ENCODE data around the gene ACP2.

ACP2 gene

DNA sequence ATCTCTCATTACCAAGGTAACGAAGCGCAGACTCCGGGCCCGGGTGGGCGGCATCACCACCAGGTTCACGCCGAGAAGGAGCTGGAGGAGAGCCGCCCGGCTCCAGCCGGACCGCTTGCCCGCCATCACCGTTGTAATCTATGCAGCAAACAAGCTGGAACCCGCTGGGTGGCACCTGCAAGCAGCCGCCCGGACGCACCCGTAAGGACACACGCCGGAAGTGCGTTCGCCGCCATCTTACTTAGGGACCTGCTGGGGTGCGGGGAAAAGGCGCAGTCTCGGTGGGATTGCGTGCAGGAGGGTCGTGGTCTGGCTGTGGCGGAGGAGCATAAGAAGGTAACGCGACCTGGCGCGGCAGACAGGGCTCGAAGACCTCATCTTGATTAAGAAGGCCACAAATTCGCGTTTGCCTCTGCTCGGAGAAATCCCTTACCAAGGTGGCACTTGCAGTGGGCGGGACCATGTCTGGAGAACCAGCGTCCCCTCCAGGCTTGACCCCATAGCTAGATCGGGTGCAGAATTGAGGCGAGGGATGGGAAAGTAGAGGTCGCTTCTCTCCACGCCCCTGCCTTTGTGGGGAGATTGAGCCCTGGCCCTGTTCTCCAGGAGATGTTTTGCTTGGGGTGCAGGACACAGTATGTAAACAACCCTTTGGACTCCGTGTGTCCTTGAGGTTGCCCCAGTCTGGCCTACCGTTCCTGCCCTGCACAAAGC lies at the start of gene ACP2:
Gene ACP2, minus strand, starts transcription at position 151 of the 714 bp plus-strand sequence. Its CDS starts 25 bp downstream, at position 126.
- peak; percentile 84 for DNase-seq

DNA sequence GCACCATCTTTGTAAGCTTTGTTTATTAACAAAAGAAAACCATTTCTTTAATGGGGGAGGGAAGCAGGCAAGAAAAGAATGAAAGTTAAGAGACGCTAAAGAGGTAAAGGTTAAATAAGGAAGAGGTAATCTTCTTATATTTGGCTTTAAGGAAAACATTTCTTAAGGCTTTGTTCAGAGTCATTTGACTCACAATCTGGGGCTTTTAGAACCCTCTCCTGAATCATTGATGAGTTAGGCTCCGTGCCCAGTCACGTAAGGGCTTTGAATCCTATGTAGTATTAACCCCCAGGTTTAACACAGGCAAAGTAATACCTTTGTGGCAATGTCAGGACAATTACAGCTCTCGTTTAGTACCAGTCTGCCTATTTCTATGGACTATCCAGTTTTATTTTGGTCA lies 47.4 kb upstream of the ACP2 start:
- no peak for DNase-seq

- DNase-seq: no peak
These were observed 46.8 kb upstream of the ACP2 start for GRCh38 chr11:47295385-47295784.

DNA sequence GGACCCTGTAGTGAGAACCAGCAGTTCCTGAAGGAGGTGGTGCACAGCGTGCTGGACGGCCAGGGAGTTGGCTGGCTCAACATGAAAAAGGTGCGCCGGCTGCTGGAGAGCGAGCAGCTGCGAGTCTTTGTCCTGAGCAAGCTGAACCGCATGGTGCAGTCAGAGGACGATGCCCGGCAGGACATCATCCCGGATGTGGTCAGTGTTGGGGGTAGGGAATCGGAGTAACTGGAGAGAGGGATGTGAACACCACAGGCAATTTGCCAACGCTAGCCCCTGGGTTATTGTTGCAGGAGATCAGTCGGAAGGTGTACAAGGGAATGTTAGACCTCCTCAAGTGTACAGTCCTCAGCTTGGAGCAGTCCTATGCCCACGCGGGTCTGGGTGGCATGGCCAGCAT lies 41.2 kb upstream of the ACP2 start:
- DNase-seq: no peak

- DNase-seq: no peak
These were observed 39.5 kb upstream of the ACP2 start for GRCh38 chr11:47288066-47288465.

GRCh38 chr11:47285969-47286770 lies 37.6 kb upstream of the ACP2 start:
- no peak for DNase-seq

DNA sequence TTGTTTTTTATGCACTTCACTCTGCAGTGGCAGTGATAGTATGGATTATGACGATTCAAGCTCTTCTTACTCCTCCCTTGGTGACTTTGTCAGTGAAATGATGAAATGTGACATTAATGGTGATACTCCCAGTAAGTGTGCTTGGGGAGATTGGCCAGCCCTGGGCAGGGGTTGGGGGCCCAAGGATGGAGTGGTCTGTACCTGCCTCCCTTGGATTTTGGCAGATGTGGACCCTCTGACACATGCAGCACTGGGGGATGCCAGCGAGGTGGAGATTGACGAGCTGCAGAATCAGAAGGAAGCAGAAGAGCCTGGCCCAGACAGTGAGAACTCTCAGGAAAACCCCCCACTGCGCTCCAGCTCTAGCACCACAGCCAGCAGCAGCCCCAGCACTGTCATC lies 35.5 kb upstream of the ACP2 start:
- DNase-seq: no peak

DNA sequence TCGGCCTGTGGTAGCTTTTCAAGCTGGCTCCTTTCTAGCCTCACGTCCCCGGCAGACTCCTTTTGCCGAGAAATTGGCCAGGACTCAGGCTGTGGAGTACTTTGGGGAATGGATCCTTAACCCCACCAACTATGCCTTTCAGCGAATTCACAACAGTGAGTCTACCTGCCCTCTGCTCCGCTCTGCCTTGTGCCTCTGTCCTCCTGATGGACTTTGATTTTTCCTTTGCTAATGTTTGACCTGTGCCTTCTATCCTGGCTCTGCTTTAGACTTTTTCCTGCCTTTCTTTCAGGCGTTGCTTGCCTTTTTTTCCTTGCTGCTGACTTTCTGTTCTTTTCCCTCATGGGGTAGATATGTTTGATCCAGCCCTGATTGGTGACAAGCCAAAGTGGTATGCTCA lies 33.8 kb upstream of the ACP2 start:
- DNase-seq: no peak

- no peak for DNase-seq
These were observed 32.2 kb upstream of the ACP2 start for GRCh38 chr11:47280860-47281259.

GRCh38 chr11:47280099-47280498 lies 31.5 kb upstream of the ACP2 start:
- no peak for DNase-seq

DNA sequence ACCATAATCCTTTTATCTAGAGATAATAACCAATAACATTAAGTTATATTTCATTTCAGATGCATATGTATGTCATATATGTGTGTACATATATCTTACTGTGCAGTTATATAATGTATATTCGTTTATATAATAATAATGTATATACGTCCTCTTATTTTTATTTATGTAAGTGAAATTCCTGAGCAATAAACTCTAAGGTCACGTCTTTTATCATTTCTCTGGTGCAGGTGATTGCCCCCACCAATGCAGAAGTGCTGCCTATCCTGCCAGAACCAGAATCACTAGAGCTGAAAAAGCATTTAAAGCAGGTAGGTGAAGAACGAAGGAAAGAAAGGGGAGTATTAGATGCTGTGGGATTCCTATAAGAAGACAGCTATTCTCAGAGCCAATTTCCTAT lies 30.2 kb upstream of the ACP2 start:
- no peak for DNase-seq

- no peak for DNase-seq
These were observed 29.4 kb upstream of the ACP2 start for GRCh38 chr11:47278058-47278457.

DNA sequence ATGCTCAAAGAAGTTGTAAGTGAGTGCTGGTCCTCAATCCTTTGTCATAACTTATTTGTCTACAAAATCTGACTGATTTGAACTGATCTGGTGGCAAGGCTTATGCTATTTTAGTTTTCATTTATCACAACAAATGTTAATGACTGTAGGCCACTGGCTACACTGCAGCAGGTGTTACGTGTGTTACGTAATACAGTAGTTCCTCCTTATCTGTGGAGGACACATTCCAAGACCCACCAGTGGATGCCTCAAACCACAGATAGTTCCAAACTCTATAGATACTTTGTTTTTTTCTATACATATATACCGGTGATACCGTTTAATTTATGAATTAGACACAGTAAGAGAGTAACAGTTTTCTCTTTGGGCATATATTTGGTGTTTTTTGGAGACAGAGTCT lies 28.3 kb upstream of the ACP2 start:
- DNase-seq: no peak

- no peak for DNase-seq
These were observed 26.1 kb upstream of the ACP2 start for GRCh38 chr11:47274495-47275235.

DNA sequence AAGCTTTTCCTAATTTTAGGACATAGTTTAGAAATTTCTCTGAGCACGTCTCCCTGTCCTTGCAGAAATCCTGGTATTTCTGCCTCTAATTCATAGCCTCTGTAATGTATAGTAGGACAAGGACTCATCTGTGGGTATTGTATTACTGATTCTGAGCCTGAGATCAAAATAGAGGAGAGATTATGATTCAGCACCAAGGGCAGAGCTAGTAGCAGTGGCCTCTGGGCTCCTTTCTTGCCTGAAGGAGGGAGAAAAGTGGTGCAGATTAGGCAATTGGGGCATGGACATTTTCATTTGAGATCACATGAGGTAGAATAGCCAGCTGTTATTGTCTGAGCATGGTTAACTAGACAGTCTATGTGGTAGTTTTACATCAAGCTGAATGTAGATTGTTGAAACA lies 24.1 kb upstream of the ACP2 start:
- DNase-seq: no peak

- no peak for DNase-seq
These were observed 23.5 kb upstream of the ACP2 start for GRCh38 chr11:47271961-47272661.

- DNase-seq: no peak
These were observed 22.7 kb upstream of the ACP2 start for GRCh38 chr11:47271328-47271727.

GRCh38 chr11:47270331-47271271 lies 22.0 kb upstream of the ACP2 start:
- no peak for DNase-seq

DNA sequence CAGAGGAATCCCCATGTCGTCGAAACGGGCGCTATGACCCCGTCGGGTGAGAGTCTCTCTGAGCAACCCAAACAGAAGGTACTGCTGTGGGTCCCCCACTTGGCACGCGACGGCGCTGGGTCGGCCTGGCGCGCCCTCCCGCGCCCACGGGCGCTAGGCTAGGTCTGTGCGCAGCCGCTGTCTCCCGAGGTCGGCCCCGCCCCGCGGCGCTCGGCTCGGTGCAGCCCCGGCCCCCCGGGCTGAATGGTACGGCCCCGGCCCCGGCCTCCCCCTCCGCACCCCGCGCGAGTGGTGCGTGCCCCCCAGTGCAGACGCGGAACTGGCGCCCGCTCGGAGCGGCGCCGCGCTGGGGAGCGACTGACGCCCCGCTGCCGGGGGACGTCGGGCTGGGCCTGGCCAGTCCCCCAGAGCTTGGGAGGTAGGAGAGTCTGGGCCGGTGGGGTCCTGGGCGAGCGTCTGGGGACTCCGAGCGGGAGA lies 21.3 kb upstream of the ACP2 start, which contains the start of gene MADD:
Gene MADD, plus strand, starts transcription at position 305 of the 477 bp plus-strand sequence.
- peak; percentile 93 for DNase-seq

- peak; percentile 88 for DNase-seq
These were observed 20.6 kb upstream of the ACP2 start for GRCh38 chr11:47269002-47269828.

Data from stimulated activated CD4-positive, alpha-beta T cell treated with anti-CD3 and anti-CD28 coated beads, Interleukin-4, amount 100 ng/mL, for 1 hour (primary cell).